Naive thymus-derived CD4-positive, alpha-beta T cell (primary cell): Measurements from ENCODE around the gene SYCP2. TPM values are rescaled to one million over a fixed set of nuclear protein-coding genes. Genes with fewer than 3 reads are reported as not detected.

Experiments
- ATAC-seq: fragments of 150-1000 bp; cut with Tn5 transposase; 2 replicates; pipeline ENCODE4 v1.10.0; 2021; ENCODE audit warnings: mild to moderate bottlenecking, moderate library complexity
- CTCF ChIA-PET: fragments of 350-600 bp; sonication (Branson Sonifier 250); formaldehyde crosslinking; loops from one replicate; lab custom pipeline; 2021; ENCODE audit warnings: antibody characterized with exemption; lab: Charles Lee
- POLR2A ChIA-PET: fragments of 350-600 bp; sonication (Branson Sonifier 250); formaldehyde crosslinking; loops from one replicate; lab custom pipeline; 2021; ENCODE audit warnings: antibody characterized with exemption, inconsistent platforms; lab: Charles Lee
- DNase-seq, 9 donors: peaks; one replicate each; pipeline versions ENCODE4 v3.0.0 to v3.0.0-alpha.2; 2020 to 2022; ENCODE audit warnings: mixed read lengths in 1 of 9
- H3K27ac ChIP-seq: one replicate; pipeline ENCODE4 v1.7.0; 2013; ENCODE audit warnings: mild to moderate bottlenecking, low read depth, low read length, moderate library complexity
- H3K27me3 ChIP-seq, 2 donors: one replicate each; pipeline ENCODE4 v1.7.0; 2013; ENCODE audit warnings: low read length in 2 of 2, mild to moderate bottlenecking in 2 of 2, moderate library complexity in 2 of 2; ENCODE audit not compliant: control insufficient read depth in 2 of 2, insufficient read depth in 2 of 2
- H3K36me3 ChIP-seq, 3 experiments: 1 replicate in 2 of 3; 2 replicates in 1 of 3; pipeline ENCODE4 v1.7.0; 2013; ENCODE audit warnings: low read length in 3 of 3, mild to moderate bottlenecking in 3 of 3, moderate library complexity in 1 of 3; ENCODE audit not compliant: insufficient read depth in 3 of 3, control insufficient read depth in 2 of 3
- H3K4me1 ChIP-seq, 2 donors: one replicate each; pipeline ENCODE4 v1.7.0; 2013; ENCODE audit warnings: low read length in 2 of 2, mild to moderate bottlenecking in 2 of 2, moderate library complexity in 1 of 2; ENCODE audit not compliant: control insufficient read depth in 2 of 2, insufficient read depth in 2 of 2
- H3K4me3 ChIP-seq: 2 replicates; pipeline ENCODE4 v1.7.0; 2013; ENCODE audit warnings: mild to moderate bottlenecking, low read length
- H3K9me3 ChIP-seq, 3 experiments: 1 replicate in 2 of 3; 2 replicates in 1 of 3; pipeline ENCODE4 v1.7.0; 2013; ENCODE audit warnings: low read length in 3 of 3; ENCODE audit not compliant: control insufficient read depth in 2 of 3
- H3K27ac Mint-ChIP-seq, 9 donors: one replicate each; pipeline ENCODE4 v1.8.0; 2020 to 2022; ENCODE audit warnings: mixed read lengths in 9 of 9, mild to moderate bottlenecking in 8 of 9, moderate library complexity in 5 of 9, inconsistent platforms in 2 of 9
- H3K27me3 Mint-ChIP-seq, 5 donors: one replicate each; pipeline ENCODE4 v1.8.0; 2021 to 2022; ENCODE audit warnings: mixed read lengths in 5 of 5, mild to moderate bottlenecking in 1 of 5
- H3K36me3 Mint-ChIP-seq, 5 donors: one replicate each; pipeline ENCODE4 v1.8.0; 2020 to 2022; ENCODE audit warnings: mixed read lengths in 5 of 5, mild to moderate bottlenecking in 3 of 5, inconsistent platforms in 1 of 5
- H3K4me1 Mint-ChIP-seq, 7 donors: one replicate each; pipeline ENCODE4 v1.8.0; 2020 to 2022; ENCODE audit warnings: mixed read lengths in 7 of 7, mild to moderate bottlenecking in 3 of 7, inconsistent platforms in 1 of 7
- H3K4me3 Mint-ChIP-seq, 10 donors: one replicate each; pipeline ENCODE4 v1.8.0; 2020 to 2022; ENCODE audit warnings: mild to moderate bottlenecking in 10 of 10, mixed read lengths in 10 of 10, moderate library complexity in 6 of 10, inconsistent platforms in 2 of 10
- H3K9me3 Mint-ChIP-seq, 11 donors: one replicate each; pipeline ENCODE4 v1.8.0; 2020 to 2022; ENCODE audit warnings: mixed read lengths in 11 of 11, mild to moderate bottlenecking in 4 of 11, inconsistent platforms in 1 of 11, moderate library complexity in 1 of 11
- intact Hi-C, 2 donors: fragments of 100-400 bp; cut with micrococcal nuclease; formaldehyde crosslinking; loops; one replicate each; pipeline ENCODE4 v1.15.1; 2023
- polyA plus RNA-seq, 2 donors: library from polyadenylated mRNA; unstranded; fragments of 300-500 nt; fragmentation: Illumina TruSeq; gene quantifications; one replicate each; pipeline ENCODE4 v1.2.3, GENCODE V29; 2021
- total RNA-seq, 6 experiments: library from RNA in 5 of 6; stranded (reverse) in 5 of 6; gene quantifications; 1 replicate in 5 of 6; 2 replicates in 1 of 6; pipeline ENCODE4 v1.2.3 and lab custom pipeline; 2021 to 2026

SYCP2 gene
- total and polyA plus RNA-seq, 7 experiments from 2014 or later, result 0.47 to 7.8 (median 3.2) TPM

GRCh38 chr20:59937150-59937549 lies 3.7 kb upstream of the SYCP2 start:
- DNase-seq, result no peak
- ChIA-PET POLR2A (interaction anchor here (1.0 kb wide), 1 partner anchor 15 kb away, joined by 4 read pairs; no protein-coding TSS in a partner anchor), CTCF (no interaction called here)
- H3K4me1 Mint-ChIP-seq, result peaks cover 23 to 64% (median 48%) of the 10 kb centered on the region in 7 donors
- Histone ChIP-seq H3K27me3 (no peaks in the 10 kb centered on the region), H3K9me3 (no peaks in the 10 kb centered on the region), H3K4me1 (peaks cover 19 to 23% of the 10 kb centered on the region in 2 donors), H3K27ac (no peak overlapping the region), H3K4me3 (no peak overlapping the region), H3K36me3 (no peaks in the 10 kb centered on the region)
- H3K9me3 Mint-ChIP-seq, result peaks cover 0 to 1% (median 0%) of the 10 kb centered on the region in 11 donors
- H3K36me3 Mint-ChIP-seq, result peaks cover 0 to 8% (median 0%) of the 10 kb centered on the region in 5 donors
- H3K27me3 Mint-ChIP-seq, result no peaks in the 10 kb centered on the region
- ATAC-seq, result no peak
- peak overlapping the region in 4 of 9 donors; percentile 20 to 56 (median 32) for H3K27ac Mint-ChIP-seq
- H3K4me3 Mint-ChIP-seq, result peak overlapping the region in 2 of 10 donors; percentile 2 to 90
- intact Hi-C loops, result no loop called here

GRCh38 chr20:59936409-59936808 lies 3.0 kb upstream of the SYCP2 start:
- Histone ChIP-seq H3K27me3 (no peaks in the 10 kb centered on the region), H3K4me1 (peaks cover 11 to 16% of the 10 kb centered on the region in 2 donors), H3K4me3 (no peak overlapping the region), H3K27ac (peak overlapping the region; percentile 12), H3K36me3 (no peaks in the 10 kb centered on the region), H3K9me3 (no peaks in the 10 kb centered on the region)
- Mint-ChIP-seq H3K27me3 (no peaks in the 10 kb centered on the region), H3K27ac (peak overlapping the region in 1 of 9 donors; percentile 47), H3K9me3 (peaks cover 0 to 1% (median 0%) of the 10 kb centered on the region in 11 donors), H3K4me3 (no peak overlapping the region), H3K36me3 (peaks cover 0 to 8% (median 0%) of the 10 kb centered on the region in 5 donors), H3K4me1 (peaks cover 15 to 62% (median 47%) of the 10 kb centered on the region in 7 donors)
- ChIA-PET CTCF (interaction anchor here (0.5 to 1.2 kb wide), 3 partner anchors 9 to 1517 kb away, joined by 4 to 6 read pairs (median 4); no protein-coding TSS in a partner anchor), POLR2A (interaction anchor here (1.0 kb wide), 1 partner anchor 16 kb away, joined by 4 read pairs; no protein-coding TSS in a partner anchor)
- intact Hi-C loops, result no loop called here
- no peak for ATAC-seq
- no peak for DNase-seq

- ChIA-PET CTCF (interaction anchor here (1.0 to 1.2 kb wide), 2 partner anchors 10 to 13 kb away, joined by 4 read pairs; no protein-coding TSS in a partner anchor), POLR2A (no interaction called here)
- ATAC-seq, result no peak
- no peak overlapping the region for H3K4me3 ChIP-seq
- no peaks in the 10 kb centered on the region for H3K36me3 ChIP-seq
- no peaks in the 10 kb centered on the region for H3K27me3 Mint-ChIP-seq
- H3K36me3 Mint-ChIP-seq, result peaks cover 0 to 8% (median 0%) of the 10 kb centered on the region in 5 donors
- H3K4me3 Mint-ChIP-seq, result peak overlapping the region in 2 of 10 donors; percentile 11 to 61
- intact Hi-C loops, result loop anchor here in 1 of 2 donors (2.0 kb wide), 1 partner anchor 13 kb away; no protein-coding TSS in a partner anchor
- no peaks in the 10 kb centered on the region for H3K9me3 ChIP-seq
- peak overlapping the region in 2 of 9 donors; percentile 33 to 47 for H3K27ac Mint-ChIP-seq
- peaks cover 9 to 54% (median 41%) of the 10 kb centered on the region in 7 donors for H3K4me1 Mint-ChIP-seq
- H3K27me3 ChIP-seq, result no peaks in the 10 kb centered on the region
- H3K4me1 ChIP-seq, result peaks cover 9 to 11% of the 10 kb centered on the region in 2 donors
- peaks cover 0 to 1% (median 0%) of the 10 kb centered on the region in 11 donors for H3K9me3 Mint-ChIP-seq
- DNase-seq, result no peak
- no peak overlapping the region for H3K27ac ChIP-seq
These were observed 2.2 kb upstream of the SYCP2 start for GRCh38 chr20:59935457-59936185.

GRCh38 chr20:59933849-59934585 lies 580 bp upstream of the SYCP2 start:
- Mint-ChIP-seq H3K4me3 (peak overlapping the region; percentile 71 to 88 (median 80)), H3K36me3 (peaks cover 0 to 8% (median 0%) of the 10 kb centered on the region in 5 donors), H3K4me1 (peaks cover 9 to 52% (median 39%) of the 10 kb centered on the region in 7 donors), H3K27ac (peak overlapping the region in 5 of 9 donors; percentile 17 to 81 (median 59)), H3K9me3 (peaks cover 0 to 1% (median 0%) of the 10 kb centered on the region in 11 donors), H3K27me3 (no peaks in the 10 kb centered on the region)
- intact Hi-C loops, result loop anchor here in 1 of 2 donors (2.0 to 5.0 kb wide), 2 partner anchors 15 to 1547 kb away; partner anchors contain the start of gene VAPB
- CTCF ChIA-PET, result interaction anchor here (1.0 to 1.5 kb wide), 4 partner anchors 11 to 22 kb away, joined by 3 to 13 read pairs (median 5); no protein-coding TSS in a partner anchor
- Histone ChIP-seq H3K36me3 (no peaks in the 10 kb centered on the region), H3K27me3 (no peaks in the 10 kb centered on the region), H3K4me1 (peaks cover 8 to 9% of the 10 kb centered on the region in 2 donors), H3K4me3 (peak overlapping the region; percentile 74), H3K27ac (peak overlapping the region; percentile 61), H3K9me3 (no peaks in the 10 kb centered on the region)
- POLR2A ChIA-PET, result interaction anchor here (0.5 to 0.8 kb wide), 2 partner anchors 9 to 11 kb away, joined by 3 to 6 read pairs; no protein-coding TSS in a partner anchor
- ATAC-seq, result peak; percentile 87
- peak; percentile 64 to 88 (median 73) for DNase-seq

DNA sequence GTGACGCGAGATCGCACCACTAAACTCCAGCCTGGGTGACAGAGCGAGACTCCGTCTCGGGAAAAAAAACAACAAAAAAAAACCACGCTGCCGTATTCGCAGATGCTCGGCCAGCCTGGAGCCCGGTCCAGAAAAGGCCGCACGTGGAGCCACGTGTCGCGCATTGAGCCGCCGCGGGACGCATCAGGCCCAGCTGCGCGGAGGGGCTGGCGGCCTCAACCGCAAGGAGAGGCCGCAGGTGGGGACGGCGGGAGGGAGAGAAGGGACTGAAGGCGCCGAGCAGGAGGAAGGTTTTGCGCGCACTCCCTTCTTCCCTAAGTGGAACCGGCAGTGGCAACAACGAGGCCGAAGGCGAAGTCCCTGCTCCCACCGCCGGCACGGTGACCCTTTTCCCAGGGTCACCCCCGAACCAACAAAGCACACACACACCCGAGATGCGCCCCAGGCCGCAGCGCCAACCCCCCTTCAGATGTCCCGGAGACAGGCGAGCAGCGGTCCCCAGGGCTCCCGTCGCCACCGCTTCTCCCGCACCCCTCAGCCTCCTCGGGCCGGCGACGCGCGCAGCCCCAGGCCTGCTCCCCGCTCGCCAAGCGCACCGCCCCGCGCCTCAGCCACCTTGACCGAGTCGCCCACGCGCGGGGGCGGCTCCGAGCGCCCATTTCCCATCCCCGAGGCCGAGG lies 681 bp downstream of the SYCP2 start:
- no peaks in the 10 kb centered on the region for H3K9me3 Mint-ChIP-seq
- ChIA-PET POLR2A (interaction anchor here (1.0 kb wide), 1 partner anchor 7 kb away, joined by 4 read pairs; the partner anchor contains the start of genes FAM217B and PPP1R3D), CTCF (no interaction called here)
- DNase-seq (no peak), ATAC-seq (no peak)
- Histone ChIP-seq H3K27ac (no peak overlapping the region), H3K4me3 (peak overlapping the region; percentile 20), H3K9me3 (no peaks in the 10 kb centered on the region), H3K27me3 (no peaks in the 10 kb centered on the region), H3K36me3 (no peaks in the 10 kb centered on the region), H3K4me1 (peaks cover 0 to 3% of the 10 kb centered on the region in 2 donors)
- intact Hi-C loops, result loop anchor here in 1 of 2 donors (1.0 to 5.0 kb wide), 2 partner anchors 8 to 1545 kb away; partner anchors contain the start of genes FAM217B, PPP1R3D and VAPB
- peak overlapping the region in 9 of 10 donors; percentile 47 to 79 (median 71) for H3K4me3 Mint-ChIP-seq
- H3K36me3 Mint-ChIP-seq, result no peaks in the 10 kb centered on the region
- H3K27ac Mint-ChIP-seq, result peak overlapping the region in 1 of 9 donors; percentile 43
- no peaks in the 10 kb centered on the region for H3K27me3 Mint-ChIP-seq
- peaks cover 0 to 39% (median 28%) of the 10 kb centered on the region in 7 donors for H3K4me1 Mint-ChIP-seq
